Measurements from ENCODE around the gene UNKL. TPM values are rescaled to one million over a fixed set of nuclear protein-coding genes. Genes with fewer than 3 reads are reported as not detected.

The UNKL gene
- total and polyA plus RNA-seq, 2 of the 8 experiments (the other 6 are each of a cell fraction or from before 2014, with no cell fraction given) = 25.1 to 31.8 TPM

DNA sequence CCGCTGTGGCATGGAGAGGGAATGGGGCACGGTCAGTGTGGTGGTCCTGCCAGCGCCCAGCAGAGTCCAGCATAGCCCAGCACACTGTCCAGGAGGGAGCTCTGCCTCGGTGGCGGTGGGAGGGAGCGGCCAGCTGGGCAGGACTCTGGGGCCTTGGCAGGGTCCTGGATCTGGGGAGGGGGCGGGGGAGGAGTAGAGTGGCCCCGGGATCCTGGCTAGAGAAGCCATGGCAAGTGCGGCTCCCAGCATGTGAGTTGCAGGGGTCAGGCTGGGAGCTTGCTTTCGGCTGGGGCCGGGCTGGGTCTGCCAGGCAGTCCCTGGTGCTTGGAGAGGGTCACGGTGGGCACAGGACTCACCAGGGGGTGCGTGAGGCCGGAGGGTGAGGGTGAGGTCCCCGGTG is 58.9 kb downstream of the UNKL start (continued):
- TF ChIP-seq CHD7 (IDR thresholded peaks at IDR 0.05; ENCODE audit: insufficient replicate concordance, low read length) (no peak), CTBP2 (IDR thresholded peaks at IDR 0.05; ENCODE audit: borderline replicate concordance, insufficient read depth, insufficient read length, low read length) (no peak), MAFK (IDR thresholded peaks at IDR 0.05; ENCODE audit: low read depth, low read length) (no peak), ASH2L (IDR thresholded peaks at IDR 0.05; ENCODE audit: low read length) (no peak), CHD1 (IDR thresholded peaks at IDR 0.05; ENCODE audit: low read depth, low read length) (no peak), KDM4A (IDR thresholded peaks at IDR 0.05; ENCODE audit: low read depth, low read length, severe bottlenecking) (no peak), BACH1 (IDR thresholded peaks at IDR 0.05; ENCODE audit: low read length) (no peak), RXRA (IDR thresholded peaks at IDR 0.05; ENCODE audit: insufficient read depth, low read depth, low read length) (no peak), USF2 (IDR thresholded peaks at IDR 0.05; ENCODE audit: low read length) (no peak)
- TF ChIP-seq, protein P1, sequence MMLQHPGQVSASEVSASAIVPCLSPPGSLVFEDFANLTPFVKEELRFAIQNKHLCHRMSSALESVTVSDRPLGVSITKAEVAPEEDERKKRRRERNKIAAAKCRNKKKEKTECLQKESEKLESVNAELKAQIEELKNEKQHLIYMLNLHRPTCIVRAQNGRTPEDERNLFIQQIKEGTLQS (IDR thresholded peaks at IDR 0.05; ENCODE audit: insufficient read depth, low read depth, low read length) = no peak
